Cardiac muscle cell (in vitro differentiated cells and primary cell): ENCODE data around the gene ABHD17C. TPM values are rescaled to one million over a fixed set of nuclear protein-coding genes. Genes with fewer than 3 reads are reported as not detected.

ENCODE experiments used
- DNase-seq, 2 donors: peaks; one replicate each; pipeline versions ENCODE4 v3.0.0 to v3.0.0-alpha.2; 2010 to 2017; ENCODE audit warnings: low read depth in 1 of 2, low spot score in 1 of 2
- H3K27ac ChIP-seq: fragments of 200-600 bp; sonication (generic); 2 replicates; pipeline ENCODE4 v1.5.1; 2016
- H3K27me3 ChIP-seq: fragments of 200-600 bp; sonication (generic); 2 replicates; pipeline ENCODE4 v1.6.0; 2016; ENCODE audit warnings: control low read depth
- H3K36me3 ChIP-seq: fragments of 200-600 bp; sonication (generic); 2 replicates; pipeline ENCODE4 v1.5.1; 2016; ENCODE audit warnings: control low read depth
- H3K4me1 ChIP-seq: fragments of 200-600 bp; sonication (generic); 2 replicates; pipeline ENCODE4 v1.8.1; 2017; ENCODE audit warnings: low read depth, mild to moderate bottlenecking, mixed run types
- H3K4me3 ChIP-seq: fragments of 200-600 bp; sonication (generic); 2 replicates; pipeline ENCODE4 v1.5.1; 2016; ENCODE audit warnings: mild to moderate bottlenecking
- H3K9me3 ChIP-seq: fragments of 200-600 bp; sonication (generic); 2 replicates; pipeline ENCODE4 v1.5.1; 2017; ENCODE audit warnings: low read depth, mild to moderate bottlenecking, control low read depth
- CTCF ChIP-seq: IDR thresholded peaks from 2 replicates; pipeline ENCODE4 v1.5.1; 2012; ENCODE audit warnings: low read depth, mild to moderate bottlenecking, low read length
- polyA plus RNA-seq: library from polyadenylated mRNA; unstranded; fragments of >200 nt; fragmentation: Nextera tagmentation; extraction: Ambion mirVana; gene quantifications from 2 replicates; pipeline ENCODE4 v1.2.1, GENCODE V29; 2016
- total RNA-seq: library from RNA; depleted of rRNA; stranded (reverse); fragments of >200 nt; gene quantifications from 2 replicates; pipeline ENCODE4 v1.2.3, GENCODE V29; 2016

ABHD17C gene
- total and polyA plus RNA-seq, 2 experiments from 2014 or later = 1.7 to 6.0 TPM

GRCh38 chr15:80778621-80778963 lies 83.5 kb downstream of the ABHD17C start:
- Histone ChIP-seq H3K36me3 (no peaks in the 10 kb centered on the region), H3K27ac (no peak overlapping the region), H3K4me1 (peaks cover 5% of the 10 kb centered on the region), H3K9me3 (no peaks in the 10 kb centered on the region), H3K27me3 (peaks cover 59% of the 10 kb centered on the region), H3K4me3 (peak overlapping the region; percentile 38)
- no peak for DNase-seq
- TF ChIP-seq CTCF = no peak

GRCh38 chr15:80778964-80779657 lies 84.0 kb downstream of the ABHD17C start, which contains the start of gene CEMIP:
Gene CEMIP, plus strand, starts transcription at chr15:80779370. Its CDS starts 94,510 bp downstream, at chr15:80873880.
- Histone ChIP-seq H3K36me3 (no peaks in the 10 kb centered on the region), H3K27me3 (peaks cover 62% of the 10 kb centered on the region), H3K4me3 (peak within 1 kb of the TSS; percentile 38), H3K27ac (no peak within 1 kb of the TSS), H3K4me1 (peaks cover 5% of the 10 kb centered on the region), H3K9me3 (no peaks in the 10 kb centered on the region)
- peak; percentile 81 for TF ChIP-seq CTCF
- peak; percentile 85 to 89 for DNase-seq

GRCh38 chr15:80779658-80780415 lies 84.7 kb downstream of the ABHD17C start:
- Histone ChIP-seq H3K4me3 (peak overlapping the region; percentile 38), H3K9me3 (no peaks in the 10 kb centered on the region), H3K27ac (no peak overlapping the region), H3K27me3 (peaks cover 62% of the 10 kb centered on the region), H3K4me1 (peaks cover 5% of the 10 kb centered on the region), H3K36me3 (no peaks in the 10 kb centered on the region)
- TF ChIP-seq CTCF = no peak
- peak; percentile 42 to 58 for DNase-seq

GRCh38 chr15:80780416-80781221 lies 85.5 kb downstream of the ABHD17C start:
- Histone ChIP-seq H3K4me1 (peaks cover 5% of the 10 kb centered on the region), H3K9me3 (no peaks in the 10 kb centered on the region), H3K36me3 (no peaks in the 10 kb centered on the region), H3K27me3 (peaks cover 62% of the 10 kb centered on the region), H3K4me3 (no peak overlapping the region), H3K27ac (no peak overlapping the region)
- TF ChIP-seq CTCF = no peak
- DNase-seq = peak; percentile 74 to 89

GRCh38 chr15:80783260-80783659 lies 88.2 kb downstream of the ABHD17C start:
- Histone ChIP-seq H3K9me3 (no peaks in the 10 kb centered on the region), H3K4me1 (peaks cover 5% of the 10 kb centered on the region), H3K36me3 (no peaks in the 10 kb centered on the region), H3K27me3 (peaks cover 47% of the 10 kb centered on the region), H3K27ac (no peak overlapping the region), H3K4me3 (no peak overlapping the region)
- DNase-seq = no peak
- no peak for TF ChIP-seq CTCF
